SW 1271 (cell line): ENCODE data around the gene IL6ST.
"Not testable (repeated sequence)": the region's sequence is repeated elsewhere in the genome, so short reads cannot be mapped to it uniquely, and the experiment has no call there.

Experiments used
- DNase-seq, 2 experiments: peaks; one replicate each; lab custom pipeline; 2025; lab: John Stamatoyannopoulos, UW

The IL6ST gene

DNA sequence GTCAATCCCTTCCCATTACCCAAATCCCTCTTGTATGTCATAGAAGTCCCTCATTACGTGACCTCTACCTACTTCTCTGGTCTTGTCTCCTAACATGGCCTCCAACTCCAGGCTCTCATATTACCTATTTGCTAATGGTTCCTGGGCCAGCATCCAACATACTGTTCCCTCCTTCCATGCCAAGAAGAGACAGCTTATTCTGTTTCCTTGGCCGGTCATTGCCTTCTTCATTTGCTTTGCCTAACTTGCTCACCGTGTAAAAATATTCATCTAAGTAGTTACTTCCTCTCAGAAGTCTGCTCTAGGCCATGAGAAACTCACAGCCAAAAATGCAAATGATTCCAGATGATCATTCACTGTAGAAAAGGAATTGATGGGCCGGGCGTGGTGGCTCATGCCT lies 8.9 kb upstream of the IL6ST start:
- no peak for DNase-seq

DNA sequence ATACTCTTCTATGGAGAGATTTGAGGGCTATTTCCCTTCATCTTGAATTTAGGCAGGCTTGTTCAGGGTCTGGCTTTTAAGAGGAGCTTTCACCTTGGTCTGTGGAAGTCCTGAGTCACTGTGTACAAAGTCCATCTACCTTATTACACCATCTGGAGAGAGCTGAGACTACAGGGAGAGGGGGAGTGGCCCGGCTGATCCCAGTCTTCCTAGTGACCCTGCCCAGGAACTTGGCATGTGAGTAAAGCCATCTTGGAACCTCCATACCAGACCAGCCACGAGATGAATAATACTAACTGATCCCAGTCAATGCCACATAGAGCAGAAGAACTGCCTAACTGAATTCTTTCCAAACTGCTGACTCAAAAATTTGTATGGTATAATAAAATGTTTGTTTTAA lies 8.4 kb upstream of the IL6ST start:
- DNase-seq = no peak

DNA sequence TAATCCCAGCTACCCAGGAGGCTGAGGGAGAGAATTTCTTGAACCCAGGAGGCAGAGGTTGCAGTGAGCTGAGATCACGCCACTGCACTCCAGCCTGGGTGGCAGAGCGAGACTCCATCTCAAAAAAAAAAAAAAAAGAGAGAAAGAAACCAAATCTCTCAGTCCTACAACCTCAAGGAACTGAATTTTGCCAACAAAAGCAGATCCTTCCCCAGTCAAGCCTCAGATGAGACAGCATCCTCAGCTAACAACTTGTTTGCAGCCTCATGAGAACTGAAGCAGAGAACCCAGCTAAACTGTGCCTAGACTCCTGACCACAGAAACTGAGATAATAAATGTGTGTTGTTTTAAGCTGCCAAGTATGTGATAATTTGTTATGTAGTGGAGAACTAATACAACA lies 7.5 kb upstream of the IL6ST start:
- no peak for DNase-seq

DNA sequence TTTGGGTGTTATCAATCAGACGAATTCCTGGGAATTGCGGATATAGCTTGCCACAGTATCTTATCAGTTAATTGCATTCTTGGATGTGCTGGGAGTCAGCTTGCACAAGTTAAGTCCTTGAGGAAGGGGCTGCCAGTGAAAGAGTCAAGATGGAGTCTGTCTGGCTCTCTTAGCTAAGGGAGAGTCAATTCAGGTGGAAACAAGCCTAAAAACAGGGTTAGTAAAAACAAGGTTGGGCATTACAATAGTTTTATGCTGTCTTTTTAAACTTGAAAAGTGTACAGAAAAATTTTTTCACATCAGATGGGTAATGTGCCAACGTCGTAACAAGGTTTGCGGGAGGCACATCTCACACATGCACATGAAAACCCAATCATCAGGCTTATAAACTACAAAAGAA lies 5.5 kb upstream of the IL6ST start:
- DNase-seq = not testable (repeated sequence)

DNA sequence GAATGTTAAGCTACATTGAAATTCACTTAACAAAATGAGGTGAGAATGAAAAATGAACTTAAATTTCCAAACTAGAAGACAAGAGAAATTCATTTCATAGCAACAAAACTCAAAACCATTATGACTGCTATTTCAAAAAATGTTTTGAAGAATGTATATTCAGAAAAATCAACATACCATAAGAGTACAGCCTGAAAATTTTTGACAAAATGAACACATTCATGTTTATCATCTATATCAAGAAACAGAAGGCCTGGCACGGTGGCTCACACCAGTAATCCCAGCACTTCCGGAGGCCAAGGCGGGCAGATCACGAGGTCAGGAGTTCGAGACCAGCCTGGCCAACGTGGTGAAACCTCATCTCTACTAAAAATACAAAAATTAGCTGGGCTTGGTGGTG lies 4.2 kb upstream of the IL6ST start:
- DNase-seq = no peak

DNA sequence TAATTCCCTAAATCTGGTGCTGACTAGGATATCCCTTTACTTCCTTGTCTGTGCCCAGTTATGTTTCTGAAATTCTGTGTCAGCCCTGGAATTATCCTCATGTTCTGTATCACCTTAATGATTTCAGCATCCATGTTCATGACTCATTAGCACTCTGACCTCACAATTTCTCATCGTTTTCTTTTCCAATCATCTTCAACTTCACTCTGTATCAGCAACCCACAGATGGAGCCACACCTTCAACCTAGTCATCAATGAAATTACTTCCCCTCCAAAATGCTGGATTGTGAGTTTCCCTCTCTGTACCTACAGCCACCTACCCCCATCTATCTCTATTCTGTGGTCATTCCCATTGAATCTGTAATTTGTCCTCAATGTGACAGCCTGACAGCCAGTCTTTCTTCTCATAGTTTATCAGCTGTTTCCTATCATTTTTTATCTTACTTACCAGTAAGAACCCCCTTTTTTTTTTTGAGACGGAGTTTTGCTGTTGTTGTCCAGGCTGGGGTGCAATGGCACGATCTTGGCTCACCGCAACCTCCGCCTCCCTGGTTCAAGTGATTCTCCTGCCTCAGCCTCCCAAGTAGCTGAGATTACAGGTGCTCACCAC lies 3.1 kb upstream of the IL6ST start:
- peak in 1 of 2 experiments; percentile 66 for DNase-seq

DNA sequence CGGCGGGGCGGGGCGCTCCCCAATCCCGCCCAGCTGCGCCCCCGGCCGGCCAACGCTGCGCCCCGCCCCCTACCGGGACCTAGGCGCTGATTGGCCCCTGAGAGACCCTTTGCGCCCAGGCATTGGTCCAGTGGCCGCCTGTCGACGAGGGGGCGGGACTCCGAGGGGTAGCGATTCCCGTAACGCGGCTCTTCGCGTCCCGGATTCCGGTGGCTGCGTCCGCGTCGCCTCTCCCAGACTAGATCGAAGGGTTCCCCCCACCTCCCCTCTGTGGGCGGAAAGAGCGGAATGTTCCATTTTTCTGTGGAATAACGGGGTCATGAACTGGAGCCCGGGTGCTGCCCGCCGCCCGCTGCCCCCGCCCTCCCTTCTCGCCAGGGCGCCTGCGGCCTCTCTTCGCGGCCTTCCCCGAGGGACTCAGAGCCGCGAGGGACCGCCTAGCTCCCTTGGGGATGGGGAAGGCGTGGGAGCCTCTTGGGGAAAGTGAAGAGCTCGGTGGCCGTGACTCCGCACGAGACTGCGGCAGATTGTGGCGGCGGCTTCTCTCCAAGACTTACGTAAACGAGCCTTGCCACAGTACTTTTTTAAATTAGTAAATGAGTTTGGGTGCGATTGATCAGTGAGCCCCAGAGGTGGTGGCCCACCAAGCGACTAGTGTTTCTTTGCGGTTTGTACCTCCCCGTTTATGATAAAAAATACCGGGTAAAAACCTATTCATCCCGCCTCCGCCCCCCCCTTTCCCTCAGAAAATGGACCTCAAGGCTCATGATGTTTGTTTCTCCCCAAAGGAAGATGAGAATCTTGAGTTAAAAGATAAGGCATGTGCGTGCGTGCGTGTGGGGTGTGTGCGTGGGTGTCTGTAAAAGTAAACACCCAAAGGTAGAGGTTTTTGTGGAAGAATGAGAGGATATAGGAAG lies 493 bp upstream of the IL6ST start:
- peak; percentile 94 to 99 for DNase-seq

DNA sequence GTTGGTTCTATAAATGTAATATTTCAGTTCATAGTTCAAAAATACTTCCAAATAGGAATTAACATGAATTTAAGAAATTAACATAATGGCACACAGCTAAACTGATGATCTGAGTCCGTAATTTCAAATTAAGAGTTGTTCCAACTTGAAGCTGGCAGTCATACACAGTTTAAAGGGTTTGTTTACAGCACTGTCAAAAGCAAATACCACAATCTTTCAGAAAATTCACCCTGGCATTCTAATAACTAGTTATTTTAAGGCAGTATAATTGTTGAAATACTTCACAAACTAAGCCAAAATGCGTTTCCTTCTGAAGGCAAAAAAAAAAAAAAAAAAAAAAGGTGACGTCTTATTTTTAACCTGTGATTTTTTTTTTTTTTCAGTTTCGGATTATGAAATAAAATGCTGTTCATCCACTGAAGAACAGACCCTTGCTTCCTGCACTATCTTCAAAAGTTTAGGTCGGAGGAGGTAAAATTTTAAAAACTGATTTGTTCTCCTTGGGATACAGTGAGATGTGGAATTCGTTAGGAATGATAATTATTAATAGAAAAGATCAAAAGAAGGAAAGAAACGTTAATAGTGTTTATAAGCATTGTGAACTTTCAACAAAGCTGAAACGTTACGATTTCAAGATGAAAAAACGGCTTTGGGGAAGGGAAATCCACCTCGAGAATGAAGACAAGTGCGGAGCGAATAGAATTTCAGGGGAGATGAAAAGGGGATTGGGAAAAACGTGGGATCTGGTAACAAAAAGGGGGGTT lies 850 bp downstream of the IL6ST start:
- no peak for DNase-seq

DNA sequence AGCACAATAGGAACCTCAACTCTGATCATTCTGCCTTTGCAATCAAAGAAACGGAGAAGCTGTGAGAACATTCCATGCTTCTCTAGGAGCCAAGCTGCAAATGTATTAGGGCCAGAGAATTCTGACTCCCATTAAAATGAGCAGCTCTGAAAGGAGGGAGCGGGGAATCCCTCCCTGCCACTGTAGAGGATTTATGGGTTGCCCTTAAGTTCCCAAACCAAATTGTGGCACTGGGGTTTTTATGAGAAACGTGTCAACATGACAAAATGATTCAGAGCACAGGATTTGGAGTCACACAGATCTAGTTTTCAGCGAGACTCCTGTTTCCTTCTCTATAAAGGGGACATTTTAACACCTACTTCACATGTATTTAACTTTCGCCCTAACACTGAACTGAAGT lies 1.8 kb downstream of the IL6ST start:
- DNase-seq = no peak

DNA sequence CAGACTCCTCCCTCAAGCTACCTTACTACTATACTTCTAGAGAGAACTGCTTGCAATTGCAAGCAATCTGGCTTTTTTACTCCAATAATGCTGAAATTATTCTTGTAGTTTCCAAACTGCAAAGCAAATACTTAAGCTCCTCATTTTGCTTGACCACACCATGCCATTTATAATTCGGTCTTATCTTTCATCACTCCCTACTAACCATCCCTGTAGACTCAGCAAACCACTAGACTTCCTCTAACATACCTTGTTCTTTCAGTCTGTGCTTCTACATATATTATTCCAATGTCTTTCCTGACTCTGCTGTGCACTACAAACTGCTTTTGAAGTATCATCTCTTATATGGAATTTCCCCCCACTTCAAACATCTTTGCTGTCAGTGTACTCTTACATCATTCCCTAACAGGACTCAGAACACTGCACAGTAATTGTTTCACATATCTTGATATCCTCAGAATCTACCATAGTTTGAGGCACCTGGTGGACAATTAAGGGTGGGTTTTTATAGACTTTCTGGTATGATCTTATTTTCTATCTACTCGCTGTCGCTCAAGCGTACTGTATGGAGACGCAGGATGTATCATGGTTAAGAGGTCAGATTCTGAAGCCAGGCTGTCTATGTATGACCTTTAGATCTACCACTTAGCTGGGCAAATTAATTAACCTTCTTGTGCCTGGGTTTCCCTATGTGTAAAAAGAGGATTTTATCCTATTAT lies 2.8 kb downstream of the IL6ST start:
- DNase-seq = peak in 1 of 2 experiments; percentile 44

DNA sequence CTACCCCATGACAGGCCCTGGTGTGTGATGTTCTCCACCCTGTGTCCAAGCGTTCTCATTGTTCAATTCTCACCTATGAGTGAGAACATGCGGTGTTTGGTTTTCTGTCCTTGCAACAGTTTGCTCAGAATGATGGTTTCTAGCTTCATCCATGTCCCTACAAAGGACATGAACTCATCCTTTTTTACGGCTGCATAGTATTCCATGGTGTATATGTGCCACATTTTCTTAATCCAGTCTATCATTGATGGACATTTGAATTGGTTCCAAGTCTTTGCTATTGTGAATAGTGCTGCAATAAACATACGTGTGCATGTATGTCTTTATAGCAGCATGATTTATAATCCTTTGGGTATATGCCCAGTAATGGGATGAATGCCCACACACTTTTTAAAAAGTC lies 3.9 kb downstream of the IL6ST start:
- not testable (repeated sequence) for DNase-seq

DNA sequence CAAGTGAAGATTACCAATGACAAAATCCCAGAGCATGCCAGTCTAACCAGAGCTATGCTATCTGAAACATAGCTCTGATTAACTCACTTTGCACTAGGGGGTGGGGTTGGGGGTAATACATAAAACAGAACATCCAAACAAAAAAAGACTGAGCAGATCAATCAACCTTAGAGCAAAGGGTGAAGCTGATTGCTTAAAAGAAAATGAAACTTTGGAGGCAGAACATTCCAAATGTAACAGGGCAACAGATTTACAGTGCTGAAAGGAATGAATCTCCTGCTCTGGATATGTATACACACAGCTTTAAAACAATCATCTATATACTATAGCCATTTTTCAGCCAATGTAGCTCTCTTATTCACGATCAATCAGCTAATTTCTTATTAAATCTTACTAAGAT lies 4.9 kb downstream of the IL6ST start:
- no peak for DNase-seq

DNA sequence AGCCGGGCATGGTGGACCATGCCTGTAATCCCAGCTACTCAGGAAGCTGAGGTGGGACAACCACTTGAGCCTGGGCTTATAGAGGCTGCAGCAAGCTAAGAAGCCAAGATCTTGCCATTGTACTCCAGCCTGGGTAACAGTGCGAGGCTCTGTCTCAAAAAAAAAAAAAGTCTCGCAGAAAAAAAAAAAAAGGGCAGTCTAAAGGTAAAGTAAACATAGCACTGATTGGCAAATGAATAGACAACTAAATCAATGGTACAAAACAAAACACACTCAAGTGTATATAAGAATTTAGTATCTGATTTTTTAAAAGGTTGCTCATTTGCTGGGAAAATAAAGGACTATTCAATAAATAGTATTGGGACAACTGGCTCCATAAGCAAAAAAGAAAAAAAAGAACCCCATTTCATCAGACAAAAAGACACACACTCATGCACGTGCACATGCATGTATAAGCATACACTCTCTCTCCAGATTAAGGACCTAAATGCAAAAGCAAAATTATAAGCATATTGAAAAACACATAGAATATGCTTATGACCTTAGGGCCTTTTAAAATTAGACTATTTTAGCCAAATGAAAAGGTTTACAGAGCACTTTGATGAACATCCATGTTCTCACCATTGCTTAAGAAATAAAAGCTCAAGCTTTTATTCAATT lies 5.7 kb downstream of the IL6ST start:
- DNase-seq = no peak

DNA sequence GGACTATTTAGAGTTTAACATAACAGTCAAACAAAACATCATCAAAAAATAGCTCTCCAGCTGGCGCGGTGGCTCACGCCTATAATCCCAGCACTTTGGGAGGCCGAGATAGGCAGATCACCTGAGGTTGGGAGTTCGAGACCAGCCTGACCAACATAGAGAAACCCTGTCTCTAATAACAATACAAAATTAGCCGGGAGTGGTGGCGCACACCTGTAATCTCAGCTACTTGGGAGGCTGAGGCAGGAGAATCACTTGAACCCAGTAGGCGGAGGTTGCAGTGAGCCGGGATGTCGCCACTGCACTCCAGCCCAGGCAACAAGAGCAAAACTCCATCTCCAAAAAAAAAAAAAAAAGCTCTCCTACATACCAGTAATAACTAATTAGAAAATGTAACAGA lies 6.3 kb downstream of the IL6ST start:
- DNase-seq = not testable (repeated sequence)

DNA sequence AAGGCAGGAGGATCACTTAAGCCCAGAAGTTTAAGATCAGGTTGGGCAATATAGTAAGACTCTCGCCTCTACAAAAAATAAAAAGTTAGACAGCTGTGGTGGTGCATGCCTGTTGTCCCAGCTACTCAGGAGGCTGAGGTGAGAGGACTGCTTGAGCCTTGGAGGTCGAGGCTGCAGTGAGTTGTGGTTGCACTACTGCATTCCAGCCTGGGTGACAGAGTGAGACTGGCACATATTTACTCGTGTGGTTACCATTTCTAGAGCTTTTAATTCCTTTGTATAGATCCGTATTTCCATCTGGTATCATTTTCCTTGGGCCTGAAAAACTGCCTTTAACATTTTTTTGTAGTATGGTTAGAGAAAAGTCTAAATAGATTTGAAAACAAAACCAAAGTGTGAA lies 7.8 kb downstream of the IL6ST start:
- DNase-seq = no peak

DNA sequence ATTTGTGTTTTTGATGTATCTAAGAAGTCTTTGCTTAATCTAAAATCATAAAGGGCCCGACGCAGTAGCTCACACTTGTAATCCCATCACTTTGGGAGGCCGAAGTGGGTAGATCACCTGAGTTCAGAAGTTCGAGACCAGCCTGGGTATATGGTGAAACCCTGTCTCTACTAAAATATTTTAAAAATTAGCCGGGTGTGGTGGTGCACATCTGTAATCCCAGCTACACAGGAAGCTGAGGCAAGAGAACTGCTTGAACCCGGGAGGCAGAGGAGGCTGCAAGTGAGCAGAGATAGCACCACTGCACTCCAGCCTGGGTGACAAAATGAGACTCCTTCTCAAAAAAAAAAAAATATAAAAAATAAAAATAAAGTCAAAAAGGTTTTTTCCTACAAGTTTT lies 9.6 kb downstream of the IL6ST start:
- DNase-seq = no peak

DNA sequence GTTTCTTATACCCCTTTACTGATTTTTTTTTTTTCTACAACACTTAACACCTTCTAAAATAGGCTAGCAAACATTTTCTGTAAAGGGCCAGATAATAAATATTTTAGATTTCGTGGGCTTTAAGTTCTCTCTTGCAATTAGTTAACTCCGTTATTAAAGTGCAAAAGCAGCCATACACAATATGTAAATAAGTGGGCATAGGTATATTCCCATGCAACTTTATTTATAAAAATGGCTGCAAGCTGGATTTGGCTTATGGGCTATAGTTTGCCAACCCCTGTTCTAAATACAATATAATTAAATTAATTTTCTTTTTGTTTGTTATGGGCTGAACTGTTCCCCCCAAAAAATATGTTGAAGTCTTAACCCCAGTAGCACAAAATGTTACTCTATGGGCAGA lies 10.8 kb downstream of the IL6ST start:
- DNase-seq = no peak

DNA sequence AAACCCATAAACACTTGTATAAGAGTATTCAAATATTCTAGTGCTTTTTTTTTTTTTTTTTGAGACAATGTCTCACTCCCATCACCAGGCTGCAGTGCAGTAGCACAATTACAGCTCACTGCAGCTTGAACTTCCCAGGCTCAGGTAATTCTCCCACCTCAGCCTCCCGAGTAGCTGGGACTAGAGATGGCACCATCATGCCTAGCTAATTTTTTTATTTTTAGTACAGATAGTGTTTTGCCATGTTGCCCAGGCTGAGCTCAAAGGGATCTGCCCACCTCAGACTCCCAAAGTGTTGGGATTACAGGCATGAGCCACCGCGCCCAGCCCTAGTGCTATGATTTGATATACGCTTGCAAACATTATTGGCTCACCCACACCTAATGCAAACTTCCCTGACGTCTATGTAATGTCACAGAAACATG lies 11.8 kb downstream of the IL6ST start:
- DNase-seq = no peak

DNA sequence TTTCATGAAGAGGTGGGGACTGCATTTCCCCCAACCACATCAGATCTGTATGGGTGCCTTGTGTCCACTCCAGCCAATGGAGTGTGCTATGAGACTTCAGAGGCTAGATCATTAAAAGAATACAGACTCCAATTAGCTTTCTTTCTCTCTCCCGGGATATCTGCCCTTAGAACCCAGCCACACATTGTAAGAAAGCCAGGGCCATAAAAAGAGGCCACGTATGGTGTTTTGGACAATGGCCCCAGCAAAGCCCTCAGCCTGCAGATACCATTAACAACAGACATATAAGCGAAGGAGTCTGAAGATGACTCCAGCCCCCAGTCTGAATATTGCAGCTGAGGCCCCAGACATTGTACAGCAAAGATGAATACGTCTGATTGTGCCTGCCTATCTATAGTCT lies 21.5 kb downstream of the IL6ST start:
- DNase-seq = no peak

DNA sequence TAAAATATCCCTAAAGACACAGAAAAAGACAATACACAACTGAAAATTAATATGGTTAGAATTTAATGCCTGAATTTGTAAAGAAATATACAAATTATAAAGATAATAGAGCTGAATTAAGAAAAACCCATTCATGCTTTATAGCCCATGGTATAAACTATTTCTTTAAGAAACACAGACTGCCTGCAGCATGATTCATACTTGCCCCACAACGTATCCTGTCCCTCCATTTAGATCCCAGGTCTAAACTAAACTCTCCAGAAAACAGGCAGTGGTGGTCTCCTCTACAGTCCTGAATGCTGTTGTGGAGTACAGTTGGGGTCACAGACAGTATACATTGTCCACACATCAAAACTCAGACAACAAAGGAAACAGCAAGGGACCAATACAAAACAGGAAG lies 24.8 kb downstream of the IL6ST start:
- DNase-seq = no peak

DNA sequence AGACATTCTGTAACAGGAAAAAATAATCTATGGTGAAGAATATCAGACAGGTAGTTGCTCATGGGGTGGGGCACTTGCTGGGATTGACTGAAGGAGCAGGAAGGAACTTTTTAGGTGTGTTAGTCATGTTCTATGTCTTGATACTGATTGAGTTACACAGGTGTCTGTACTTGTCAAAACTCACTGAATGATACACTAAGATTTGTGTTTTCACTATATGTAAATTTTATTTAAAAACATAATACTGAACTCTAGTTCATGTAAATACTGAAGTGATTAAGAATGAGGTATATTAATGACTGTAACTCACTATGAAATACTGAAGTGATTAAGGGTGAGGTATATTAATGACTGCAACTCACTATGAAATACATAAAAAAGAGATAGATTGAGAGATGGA lies 28.5 kb downstream of the IL6ST start:
- DNase-seq = no peak

DNA sequence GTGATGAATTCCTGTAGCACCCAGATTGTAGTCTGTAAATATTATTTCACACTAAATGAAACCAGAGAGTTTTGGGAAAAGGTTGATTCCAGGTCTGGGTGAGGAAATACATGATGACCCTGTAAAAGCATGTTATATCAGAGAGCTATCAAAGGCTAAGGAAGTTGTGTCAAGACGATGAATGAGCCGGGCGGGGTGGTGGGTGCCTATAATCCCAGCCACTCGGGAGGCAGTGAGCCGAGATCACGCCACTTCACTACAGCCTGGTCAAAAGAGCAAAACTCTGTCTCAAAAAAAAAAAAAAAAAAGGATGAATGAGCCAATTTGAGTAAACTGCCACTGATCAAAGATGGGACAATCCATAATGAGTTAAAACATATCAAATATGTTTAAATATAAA lies 29.2 kb downstream of the IL6ST start:
- DNase-seq = no peak
